GM10847 (cell line): ENCODE data around the gene SH3PXD2A.

Experiments used
- POLR2A ChIP-seq: IDR thresholded peaks from 2 replicates; pipeline ENCODE4 v1.6.1; 2011; ENCODE audit not compliant: insufficient read length; ENCODE audit errors: extremely low read depth

Gene SH3PXD2A, protein sequence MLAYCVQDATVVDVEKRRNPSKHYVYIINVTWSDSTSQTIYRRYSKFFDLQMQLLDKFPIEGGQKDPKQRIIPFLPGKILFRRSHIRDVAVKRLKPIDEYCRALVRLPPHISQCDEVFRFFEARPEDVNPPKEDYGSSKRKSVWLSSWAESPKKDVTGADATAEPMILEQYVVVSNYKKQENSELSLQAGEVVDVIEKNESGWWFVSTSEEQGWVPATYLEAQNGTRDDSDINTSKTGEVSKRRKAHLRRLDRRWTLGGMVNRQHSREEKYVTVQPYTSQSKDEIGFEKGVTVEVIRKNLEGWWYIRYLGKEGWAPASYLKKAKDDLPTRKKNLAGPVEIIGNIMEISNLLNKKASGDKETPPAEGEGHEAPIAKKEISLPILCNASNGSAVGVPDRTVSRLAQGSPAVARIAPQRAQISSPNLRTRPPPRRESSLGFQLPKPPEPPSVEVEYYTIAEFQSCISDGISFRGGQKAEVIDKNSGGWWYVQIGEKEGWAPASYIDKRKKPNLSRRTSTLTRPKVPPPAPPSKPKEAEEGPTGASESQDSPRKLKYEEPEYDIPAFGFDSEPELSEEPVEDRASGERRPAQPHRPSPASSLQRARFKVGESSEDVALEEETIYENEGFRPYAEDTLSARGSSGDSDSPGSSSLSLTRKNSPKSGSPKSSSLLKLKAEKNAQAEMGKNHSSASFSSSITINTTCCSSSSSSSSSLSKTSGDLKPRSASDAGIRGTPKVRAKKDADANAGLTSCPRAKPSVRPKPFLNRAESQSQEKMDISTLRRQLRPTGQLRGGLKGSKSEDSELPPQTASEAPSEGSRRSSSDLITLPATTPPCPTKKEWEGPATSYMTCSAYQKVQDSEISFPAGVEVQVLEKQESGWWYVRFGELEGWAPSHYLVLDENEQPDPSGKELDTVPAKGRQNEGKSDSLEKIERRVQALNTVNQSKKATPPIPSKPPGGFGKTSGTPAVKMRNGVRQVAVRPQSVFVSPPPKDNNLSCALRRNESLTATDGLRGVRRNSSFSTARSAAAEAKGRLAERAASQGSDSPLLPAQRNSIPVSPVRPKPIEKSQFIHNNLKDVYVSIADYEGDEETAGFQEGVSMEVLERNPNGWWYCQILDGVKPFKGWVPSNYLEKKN

DNA sequence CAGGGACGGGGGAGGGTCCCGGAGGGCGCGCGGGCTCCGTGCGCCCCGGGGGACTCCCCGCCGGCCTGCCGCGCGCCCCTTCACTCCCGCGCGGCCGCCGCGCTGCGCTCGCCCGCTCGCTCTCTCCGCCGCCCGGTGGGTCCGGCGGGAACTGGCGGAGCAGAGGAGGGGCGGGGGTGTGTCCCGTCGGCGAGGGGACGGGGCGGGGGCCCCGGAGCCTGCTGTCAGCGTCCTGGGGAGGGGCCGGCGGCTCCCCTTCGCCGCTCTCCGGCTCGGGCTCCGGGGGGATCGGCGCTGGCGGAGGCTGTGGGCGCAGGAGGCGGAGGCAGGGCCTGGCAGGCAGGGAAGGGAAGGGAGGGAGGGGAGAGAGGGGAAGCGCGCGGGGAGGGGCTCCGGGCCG is at the start of gene SH3PXD2A:
Gene SH3PXD2A, minus strand, starts transcription at position 153 of the 400 bp plus-strand sequence. CDS start 310 bp downstream, outside the sequence.
- no peak for TF ChIP-seq POLR2A

DNA sequence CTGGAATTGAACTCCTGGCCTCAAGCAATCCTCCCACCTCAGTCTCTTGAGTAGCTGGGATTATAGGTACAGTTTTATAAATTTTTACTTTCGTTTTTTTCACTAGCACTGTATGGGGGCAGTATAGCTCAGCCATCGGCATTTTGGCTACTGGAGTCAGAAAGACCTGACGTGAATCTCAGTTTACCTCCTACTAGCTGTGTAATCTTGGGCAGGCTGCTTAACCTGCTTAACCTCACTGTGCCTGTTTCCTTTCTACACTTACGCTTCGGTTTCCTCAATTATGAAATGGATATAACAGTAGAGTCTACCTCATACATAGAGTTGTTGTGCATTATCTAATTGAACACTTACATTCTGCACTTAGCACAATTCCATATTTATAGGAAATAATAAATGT is 45.9 kb upstream of the SH3PXD2A start:
- no peak for TF ChIP-seq POLR2A

DNA sequence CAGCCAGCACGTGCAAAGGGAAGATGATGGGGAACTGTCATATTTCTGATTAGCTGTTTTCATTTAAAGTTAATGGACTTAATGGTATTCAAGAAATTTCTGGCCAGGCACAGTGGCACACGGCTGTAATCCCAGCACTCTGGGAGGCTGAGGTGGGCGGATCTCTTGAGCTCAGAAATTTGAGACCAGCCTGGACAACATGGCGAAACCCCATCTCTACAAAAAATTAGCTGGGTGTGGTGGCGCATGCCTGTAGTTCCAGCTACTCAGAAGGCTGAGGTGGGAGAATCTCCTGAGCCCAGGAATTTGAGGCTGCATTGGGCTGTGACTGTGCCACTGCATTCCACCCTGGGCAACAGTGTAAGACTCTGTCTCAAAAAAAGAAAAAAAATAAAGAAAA is 43.9 kb upstream of the SH3PXD2A start:
- TF ChIP-seq POLR2A, result no peak

DNA sequence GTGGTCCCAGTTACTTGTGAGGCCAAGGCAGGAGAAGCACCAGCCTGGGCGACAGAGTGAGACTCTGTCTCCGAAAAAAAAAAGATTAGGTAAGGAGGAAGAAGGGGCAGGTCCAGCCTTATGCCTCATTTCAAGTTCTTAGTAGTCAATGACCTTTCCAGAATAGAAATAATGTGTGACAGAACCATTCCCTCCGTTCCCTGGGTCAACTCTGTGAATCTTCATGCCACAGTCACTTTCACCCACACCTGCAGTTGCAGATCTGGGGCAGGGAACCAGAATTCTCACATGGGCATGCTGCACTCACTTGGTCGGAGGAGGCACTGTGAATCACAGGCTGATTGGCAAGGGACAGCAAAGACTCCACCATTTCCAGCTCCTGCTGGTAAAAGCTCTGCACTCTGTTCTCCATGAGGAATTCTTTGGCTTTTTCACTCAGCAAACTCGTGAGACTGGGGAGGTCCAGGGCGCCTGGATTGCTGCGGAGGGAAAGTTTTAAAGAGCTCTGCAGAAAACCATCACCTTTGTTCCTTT is 41.9 kb upstream of the SH3PXD2A start:
- TF ChIP-seq POLR2A, result no peak

DNA sequence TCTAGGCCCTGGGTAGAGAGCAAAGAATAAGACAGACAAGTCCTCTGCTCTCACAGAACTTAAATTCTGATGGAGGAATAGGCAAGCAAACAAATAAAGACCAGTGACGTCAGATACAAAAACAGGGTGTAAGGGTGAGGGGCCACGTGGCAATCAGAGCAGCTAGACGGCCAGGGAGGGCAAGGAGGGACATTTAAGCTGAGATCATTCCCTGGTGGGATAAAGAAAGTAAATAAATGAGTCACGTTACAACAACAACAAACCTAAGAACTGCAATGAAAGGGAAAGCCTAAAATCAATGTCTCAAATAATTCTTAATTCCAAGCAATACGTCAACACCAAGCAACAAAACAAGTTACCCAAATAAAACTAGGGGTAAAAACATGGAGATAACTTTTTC is 40.8 kb upstream of the SH3PXD2A start:
- no peak for TF ChIP-seq POLR2A

DNA sequence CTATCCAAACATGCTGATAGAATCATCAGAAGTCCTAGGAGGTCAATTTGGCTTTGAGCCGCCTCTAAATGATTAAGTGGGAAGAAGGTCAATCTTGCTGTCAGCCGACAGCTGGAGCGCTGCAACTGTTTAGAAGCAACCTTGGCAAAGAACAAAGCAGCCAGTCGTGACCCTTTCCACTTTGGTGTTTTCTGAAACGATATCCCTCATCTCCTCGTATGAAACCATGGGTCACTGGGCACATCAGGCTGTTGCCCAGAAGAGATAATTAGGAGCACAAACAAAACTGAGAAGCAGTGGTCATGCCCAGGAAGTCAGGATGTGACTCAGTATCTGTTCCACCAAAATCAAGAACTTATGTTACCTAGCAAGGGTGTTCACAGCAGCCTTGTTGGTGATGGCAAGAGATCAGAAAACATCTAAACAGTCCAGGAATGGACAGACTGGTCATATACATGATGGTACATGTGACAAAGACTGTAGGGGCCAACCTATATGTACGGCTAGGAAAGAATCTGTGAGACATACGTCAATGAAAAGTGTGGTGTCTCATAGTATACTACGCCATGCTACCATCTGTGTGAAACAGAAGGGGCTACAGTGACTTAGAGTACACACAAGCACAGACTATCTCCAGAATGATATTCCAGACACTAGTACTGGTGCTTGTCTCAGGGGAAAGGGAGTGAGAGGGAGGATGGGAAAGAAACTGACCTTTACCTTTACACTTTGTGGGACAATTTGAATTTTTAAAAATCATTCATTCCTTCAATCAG is 40.2 kb upstream of the SH3PXD2A start:
- TF ChIP-seq POLR2A, result no peak

DNA sequence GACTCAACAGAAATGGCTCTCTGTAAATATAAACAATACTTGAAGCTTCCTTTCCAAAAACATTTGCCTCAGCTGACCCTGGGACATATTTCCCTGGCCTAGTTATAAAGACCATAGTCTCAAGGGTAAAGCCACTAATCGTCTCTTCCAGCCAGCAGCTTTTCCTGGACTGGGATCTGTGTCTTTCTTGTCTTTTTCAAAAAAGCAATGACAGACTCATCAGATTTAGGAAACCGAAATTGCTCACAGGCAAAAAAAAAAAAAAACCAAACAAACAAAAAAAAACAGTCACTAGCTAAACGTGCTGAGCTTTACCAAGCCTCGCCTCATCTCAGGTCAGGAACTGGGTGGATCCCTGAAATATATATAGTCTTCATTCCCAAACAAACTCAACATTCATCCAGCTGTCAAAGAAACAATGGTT is 39.1 kb upstream of the SH3PXD2A start:
- TF ChIP-seq POLR2A, result no peak

DNA sequence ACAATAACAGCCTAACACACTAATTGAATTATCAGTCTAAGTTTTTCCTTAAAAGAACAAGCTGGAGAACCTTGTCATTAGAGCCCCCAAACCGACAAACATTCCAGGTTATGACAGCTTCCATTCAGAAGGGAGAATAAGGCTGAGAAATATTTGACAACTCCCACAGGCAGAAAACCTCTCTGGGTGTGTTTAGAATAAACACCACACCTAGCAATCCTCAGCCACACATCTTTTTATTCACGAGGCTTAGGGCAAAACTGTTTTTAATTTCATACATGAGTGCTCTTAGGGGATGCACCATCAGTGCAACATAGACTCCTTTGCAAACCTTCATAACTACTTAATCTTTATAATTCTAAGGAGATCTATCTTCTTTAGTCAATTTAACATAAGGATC is 38.4 kb upstream of the SH3PXD2A start:
- TF ChIP-seq POLR2A, result no peak

DNA sequence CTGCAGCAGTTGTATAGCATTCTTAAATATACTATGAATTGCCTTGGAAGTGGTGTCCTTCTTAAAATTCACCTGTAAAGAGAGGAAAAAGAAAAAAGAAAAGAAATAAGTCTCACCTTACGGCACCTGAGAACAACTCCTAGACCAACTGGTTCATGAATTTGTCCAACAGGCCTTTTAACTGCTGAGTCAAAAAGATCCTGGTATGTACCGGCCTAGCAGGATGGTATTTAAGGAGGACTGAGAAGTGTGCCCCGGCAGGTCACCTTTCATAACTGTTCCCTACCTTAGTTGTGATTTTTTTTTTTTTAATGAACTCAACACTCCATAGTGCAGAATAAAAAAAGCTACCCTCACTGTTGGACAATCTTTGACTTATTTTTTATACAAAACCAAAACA is 36.8 kb upstream of the SH3PXD2A start:
- TF ChIP-seq POLR2A, result no peak

DNA sequence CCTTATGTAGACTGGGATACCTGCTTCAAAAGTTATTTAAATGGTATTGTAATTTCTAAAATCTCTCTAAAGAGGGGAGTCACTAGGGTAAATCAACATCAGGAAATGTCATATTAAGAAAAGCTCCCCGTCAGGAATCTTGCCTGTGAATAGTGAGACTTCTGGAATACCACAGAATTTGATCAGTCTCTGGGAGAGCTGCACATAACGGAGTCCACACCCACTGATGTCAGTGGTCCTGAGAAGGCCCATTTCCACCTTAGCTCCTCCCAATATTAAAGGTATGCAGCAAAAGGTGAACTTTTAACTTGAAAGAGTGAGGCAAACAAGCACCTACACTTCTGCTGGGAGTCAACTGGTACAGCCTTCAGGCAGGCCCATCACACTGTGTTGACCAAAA is 35.3 kb upstream of the SH3PXD2A start:
- TF ChIP-seq POLR2A, result no peak

DNA sequence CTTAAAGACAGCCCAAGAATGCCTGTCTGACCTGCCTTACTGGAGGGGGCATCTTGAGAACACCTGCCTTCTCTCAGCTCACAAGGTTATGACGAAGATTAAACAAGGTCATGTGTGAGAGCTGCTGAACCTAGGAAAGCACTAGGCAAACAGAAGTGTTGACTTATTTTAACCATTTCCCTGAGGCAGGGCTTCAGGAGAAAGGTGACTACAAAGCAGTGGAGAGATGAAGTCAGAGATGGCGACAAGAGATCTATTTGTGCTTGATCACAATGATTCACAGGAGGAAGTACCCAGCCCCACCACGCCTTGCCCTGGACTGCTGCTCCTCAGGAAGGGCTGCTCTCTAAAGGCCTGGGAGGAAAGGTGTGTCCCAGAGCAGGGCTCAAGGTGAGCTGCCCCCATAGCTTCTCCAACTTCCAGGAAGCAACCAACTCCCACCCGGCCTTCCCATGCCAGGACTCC is 34.9 kb upstream of the SH3PXD2A start:
- TF ChIP-seq POLR2A, result no peak

DNA sequence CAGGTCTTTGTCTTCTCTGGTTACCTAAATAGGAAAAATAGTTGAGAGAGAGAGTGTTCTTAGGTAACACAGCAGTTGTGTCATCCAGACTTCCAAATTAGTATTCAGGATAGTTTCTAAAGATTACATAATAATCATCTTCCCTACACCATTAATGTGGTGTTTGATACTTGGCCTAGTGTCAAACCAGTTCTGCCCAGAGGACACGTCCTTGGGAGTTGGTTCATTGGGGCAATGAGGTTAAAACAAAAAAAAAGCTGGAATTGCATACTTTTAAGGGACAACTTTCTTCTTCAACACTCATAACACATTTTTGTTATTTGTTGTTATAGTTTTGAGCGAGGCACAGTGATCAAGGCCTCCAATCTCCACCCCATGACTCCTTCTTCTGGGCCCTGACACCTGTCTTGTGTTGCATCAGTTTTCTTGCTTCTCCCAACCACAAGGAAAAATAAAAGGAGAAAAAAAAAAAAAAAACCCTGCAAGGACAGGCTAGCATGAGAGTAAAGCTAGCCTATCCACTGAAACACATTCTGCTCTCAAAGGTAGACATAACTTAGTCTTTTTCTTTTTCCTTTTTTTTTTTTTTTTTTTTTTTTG is 33.8 kb upstream of the SH3PXD2A start:
- no peak for TF ChIP-seq POLR2A

DNA sequence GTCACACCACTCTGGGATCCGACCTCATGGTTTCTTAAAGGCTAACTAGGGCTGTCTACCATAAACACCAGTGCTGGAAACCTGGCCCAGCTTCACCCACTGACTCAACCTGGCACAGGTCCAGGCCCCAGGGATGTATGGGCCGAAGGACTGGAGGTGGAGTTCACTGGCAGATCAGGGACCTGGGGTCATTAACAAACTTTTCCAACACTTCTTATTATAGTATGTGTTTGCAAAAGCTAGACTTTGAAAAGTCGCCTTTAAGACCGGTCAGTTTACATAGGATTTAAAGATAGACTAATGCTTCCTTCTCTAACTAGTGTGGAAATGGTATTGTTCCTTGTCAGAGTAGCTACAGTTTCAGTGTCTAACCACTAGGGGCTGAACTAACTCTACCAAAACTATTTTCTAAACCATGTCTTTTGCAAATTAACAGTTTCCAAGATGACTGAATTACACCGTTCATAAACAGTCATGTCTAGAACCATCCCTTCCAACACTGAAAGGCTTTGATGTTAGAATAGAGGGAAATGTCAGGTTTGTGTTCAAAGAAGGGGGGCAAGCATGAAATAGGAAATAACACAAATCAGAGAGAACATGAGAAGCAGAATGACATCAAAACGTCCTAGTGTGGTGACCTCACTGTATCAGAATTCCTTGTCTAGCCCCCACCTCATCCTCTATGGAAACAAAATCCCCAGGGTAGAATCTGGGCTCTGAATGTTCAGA is 32.9 kb upstream of the SH3PXD2A start:
- no peak for TF ChIP-seq POLR2A
